SU-DHL-6 (cell line): ENCODE results near the gene PDLIM7.

Source experiments
- H2AFZ ChIP-seq: fragments of 200-600 bp; sonication (generic); 2 replicates; pipeline ENCODE4 v1.6.1; 2014; ENCODE audit warnings: low read depth, mild to moderate bottlenecking, moderate library complexity, mixed read lengths, antibody characterized with exemption, low read length; ENCODE audit not compliant: severe bottlenecking
- H3F3A ChIP-seq: fragments of 200-600 bp; shearing (Covaris generic); 2 replicates; pipeline ENCODE4 v1.6.0; 2016; ENCODE audit warnings: antibody characterized with exemption, mild to moderate bottlenecking; ENCODE audit not compliant: insufficient read depth
- H3K27ac ChIP-seq: fragments of 200-600 bp; sonication (generic); 2 replicates; pipeline ENCODE4 v1.5.1; 2016; ENCODE audit warnings: low read depth, mild to moderate bottlenecking, low read length, moderate library complexity, mixed read lengths
- H3K27me3 ChIP-seq: fragments of 200-600 bp; sonication (generic), shearing (Covaris generic); 2 replicates; pipeline ENCODE4 v1.6.0; 2014; ENCODE audit warnings: mild to moderate bottlenecking, low read length
- H3K36me3 ChIP-seq: fragments of 200-600 bp; sonication (generic); 2 replicates; pipeline ENCODE4 v1.6.1; 2014; ENCODE audit warnings: mild to moderate bottlenecking, low read length, mixed read lengths
- H3K4me2 ChIP-seq: fragments of 300-600, 200-600 bp; shearing (Covaris generic), sonication (generic); 2 replicates; pipeline ENCODE4 v1.6.0; 2014; ENCODE audit warnings: low read length, low read depth, mild to moderate bottlenecking; ENCODE audit not compliant: poor library complexity, severe bottlenecking
- H3K4me3 ChIP-seq: fragments of 200-600 bp; sonication (generic); 2 replicates; pipeline ENCODE4 v1.5.1; 2014; ENCODE audit warnings: antibody characterized with exemption, low read length, mild to moderate bottlenecking, mixed read lengths; ENCODE audit not compliant: insufficient read depth, poor library complexity, severe bottlenecking
- H3K79me2 ChIP-seq: fragments of 200-600 bp; sonication (generic); 2 replicates; pipeline ENCODE4 v1.6.1; 2014; ENCODE audit warnings: mild to moderate bottlenecking, low read length, moderate library complexity; ENCODE audit not compliant: insufficient read depth
- H3K9ac ChIP-seq: fragments of 200-600 bp; sonication (generic); 2 replicates; pipeline ENCODE4 v1.7.0; 2014; ENCODE audit warnings: mild to moderate bottlenecking, low read length
- H3K9me2 ChIP-seq: fragments of 200-600 bp; sonication (generic); replicated peaks from 2 replicates; pipeline ENCODE4 v1.6.1; 2014; ENCODE audit warnings: low read length; ENCODE audit not compliant: insufficient read depth
- H3K9me3 ChIP-seq: fragments of 200-600 bp; sonication (generic); 2 replicates; pipeline ENCODE4 v1.6.1; 2014; ENCODE audit warnings: low read length, mixed read lengths; ENCODE audit not compliant: insufficient read depth
- H4K20me1 ChIP-seq: fragments of 200-600 bp; sonication (generic); 2 replicates; pipeline ENCODE4 v1.6.1; 2014; ENCODE audit warnings: low read depth, mild to moderate bottlenecking, antibody characterized with exemption, low read length, moderate library complexity, mixed read lengths
- EZH2phosphoT487 ChIP-seq: fragments of 200-600 bp; sonication (generic), shearing (Covaris generic); conservative IDR thresholded peaks from 2 replicates; pipeline ENCODE4 v1.6.1; 2018; ENCODE audit warnings: mild to moderate bottlenecking, antibody characterized with exemption, low read length, moderate library complexity, mixed read lengths
- TF ChIP-seq, protein P1 (sequence below): fragments of 200-600 bp; sonication (generic); IDR thresholded peaks from one replicate; pipeline ENCODE4 v1.5.1; 2017; ENCODE audit warnings: antibody characterized with exemption, mild to moderate bottlenecking, low read length, moderate library complexity; ENCODE audit not compliant: insufficient read depth, poor library complexity, severe bottlenecking

Gene PDLIM7

DNA sequence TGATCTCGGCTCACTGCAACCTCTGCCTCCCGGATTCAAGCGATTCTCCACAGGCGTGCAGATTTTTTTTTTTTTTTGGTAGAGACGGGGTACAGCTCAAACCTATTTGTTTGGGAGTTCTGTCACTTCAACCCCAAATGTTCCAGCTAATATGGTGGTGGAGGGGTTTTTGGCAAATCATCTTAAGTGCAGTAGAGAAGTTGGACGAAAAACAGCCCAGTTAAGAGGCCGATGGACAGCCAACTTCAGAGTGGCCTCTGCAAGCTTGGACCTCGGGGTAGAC is 51.5 kb downstream of the PDLIM7 start:
- Histone ChIP-seq H3K9ac (peak overlapping the region; percentile 61), H3K27me3 (no peaks in the 10 kb centered on the region), H3K27ac (no peak overlapping the region), H3K9me3 (no peaks in the 10 kb centered on the region), H3K36me3 (no peaks in the 10 kb centered on the region), H2AFZ (no peak overlapping the region), H3F3A (peaks cover 21% of the 10 kb centered on the region), H4K20me1 (no peaks in the 10 kb centered on the region), H3K4me3 (peak overlapping the region; percentile 75), H3K4me2 (peak overlapping the region; percentile 51), H3K9me2 (no peaks in the 10 kb centered on the region), H3K79me2 (no peaks in the 10 kb centered on the region)
- no peak for TF ChIP-seq EZH2phosphoT487
- TF ChIP-seq, protein P1, sequence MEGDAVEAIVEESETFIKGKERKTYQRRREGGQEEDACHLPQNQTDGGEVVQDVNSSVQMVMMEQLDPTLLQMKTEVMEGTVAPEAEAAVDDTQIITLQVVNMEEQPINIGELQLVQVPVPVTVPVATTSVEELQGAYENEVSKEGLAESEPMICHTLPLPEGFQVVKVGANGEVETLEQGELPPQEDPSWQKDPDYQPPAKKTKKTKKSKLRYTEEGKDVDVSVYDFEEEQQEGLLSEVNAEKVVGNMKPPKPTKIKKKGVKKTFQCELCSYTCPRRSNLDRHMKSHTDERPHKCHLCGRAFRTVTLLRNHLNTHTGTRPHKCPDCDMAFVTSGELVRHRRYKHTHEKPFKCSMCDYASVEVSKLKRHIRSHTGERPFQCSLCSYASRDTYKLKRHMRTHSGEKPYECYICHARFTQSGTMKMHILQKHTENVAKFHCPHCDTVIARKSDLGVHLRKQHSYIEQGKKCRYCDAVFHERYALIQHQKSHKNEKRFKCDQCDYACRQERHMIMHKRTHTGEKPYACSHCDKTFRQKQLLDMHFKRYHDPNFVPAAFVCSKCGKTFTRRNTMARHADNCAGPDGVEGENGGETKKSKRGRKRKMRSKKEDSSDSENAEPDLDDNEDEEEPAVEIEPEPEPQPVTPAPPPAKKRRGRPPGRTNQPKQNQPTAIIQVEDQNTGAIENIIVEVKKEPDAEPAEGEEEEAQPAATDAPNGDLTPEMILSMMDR = no peak

DNA sequence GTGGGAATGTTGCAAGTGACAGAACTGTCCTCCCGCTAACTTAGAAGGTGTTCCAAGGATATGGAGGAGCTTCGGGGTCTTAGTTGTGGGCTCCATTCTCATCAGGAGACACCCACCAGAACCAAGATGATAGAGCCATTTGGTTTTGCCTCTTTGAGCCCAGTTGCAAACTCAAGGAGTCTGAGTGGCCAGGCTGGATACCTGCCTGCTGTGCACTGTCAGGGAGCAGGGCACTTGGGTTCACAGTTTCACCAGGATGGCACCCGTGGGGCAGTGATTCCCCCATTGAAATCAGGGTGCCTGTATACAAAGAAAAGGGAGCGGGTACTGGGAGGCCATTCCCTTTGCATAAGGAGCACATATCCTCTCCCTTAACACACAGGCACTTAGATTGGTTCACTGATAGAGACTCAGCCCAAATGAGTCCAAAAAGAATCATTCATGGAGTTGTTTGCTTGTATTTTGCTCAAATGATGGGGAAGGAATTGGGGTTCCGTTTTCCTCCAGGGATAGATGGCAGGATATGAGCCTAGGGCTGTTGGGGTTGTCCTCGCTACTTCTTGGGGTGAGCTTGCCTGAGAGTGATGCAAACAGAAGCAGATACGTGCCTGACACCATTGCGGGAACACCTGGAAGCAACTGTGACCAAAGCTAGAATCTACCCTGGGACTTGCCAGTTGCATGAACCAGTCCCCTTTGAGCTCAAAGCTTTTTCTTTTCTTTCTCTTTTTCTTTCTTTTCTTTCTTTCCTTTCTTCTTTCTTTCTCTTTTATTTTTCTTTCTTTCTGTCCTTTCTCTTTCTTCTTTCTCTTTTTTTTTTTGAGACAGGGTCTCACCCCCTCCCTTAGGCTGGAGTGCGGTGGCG is 52.1 kb downstream of the PDLIM7 start:
- Histone ChIP-seq H3K27ac (no peak overlapping the region), H3K79me2 (no peaks in the 10 kb centered on the region), H3K4me2 (peak overlapping the region; percentile 51), H3K36me3 (no peaks in the 10 kb centered on the region), H3K27me3 (no peaks in the 10 kb centered on the region), H2AFZ (no peak overlapping the region), H4K20me1 (no peaks in the 10 kb centered on the region), H3F3A (peaks cover 21% of the 10 kb centered on the region), H3K9me2 (no peaks in the 10 kb centered on the region), H3K4me3 (no peak overlapping the region), H3K9me3 (no peaks in the 10 kb centered on the region), H3K9ac (no peak overlapping the region; the same call in 1 of the 2 replicates)
- no peak for TF ChIP-seq EZH2phosphoT487
- TF ChIP-seq, protein P1 = no peak

DNA sequence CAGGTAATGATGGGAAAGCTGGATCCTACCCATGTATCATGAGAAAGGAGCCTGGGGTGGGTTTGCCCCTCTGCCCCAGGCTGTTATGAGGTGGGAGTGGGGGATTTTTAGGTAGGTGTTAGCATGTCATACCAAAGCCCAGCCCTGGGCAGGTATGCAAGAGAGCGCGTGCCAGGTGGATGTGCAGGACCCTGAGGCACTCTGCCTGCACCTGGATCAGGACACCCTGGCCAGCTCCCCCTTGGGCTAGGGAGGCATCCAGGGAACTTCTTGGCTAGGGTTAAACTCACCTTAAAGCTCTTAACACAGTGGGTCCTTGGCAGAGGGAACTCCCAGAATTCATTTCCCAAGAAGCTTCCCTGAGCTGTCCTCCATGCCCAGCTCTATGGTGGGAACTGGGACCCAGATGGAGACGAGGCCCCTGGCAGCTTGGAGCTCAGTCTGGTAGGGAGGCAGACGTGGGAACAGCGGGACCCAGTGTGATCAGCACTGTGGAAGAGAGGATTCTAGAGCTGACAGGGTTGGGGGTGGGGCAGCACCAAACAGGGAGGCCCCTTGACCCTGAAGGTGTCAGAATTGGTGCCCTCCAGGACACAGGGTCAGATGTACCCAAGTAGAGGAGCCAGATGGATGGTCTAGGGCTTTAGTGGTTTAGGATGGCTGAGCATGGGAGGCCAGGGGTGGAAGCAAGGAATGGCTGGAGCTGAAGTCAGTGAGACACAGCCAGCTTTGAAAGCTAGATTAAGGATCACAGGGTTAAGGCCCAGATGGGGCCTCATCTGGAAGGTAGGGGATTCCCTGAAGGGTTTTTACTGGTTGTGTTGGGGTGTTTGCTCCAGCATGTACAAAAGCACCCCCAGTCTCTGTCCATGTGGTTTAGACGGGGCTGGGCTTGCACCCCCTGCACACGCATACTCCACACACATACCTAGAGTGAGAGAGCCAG is 53.0 kb downstream of the PDLIM7 start:
- Histone ChIP-seq H3K9me2 (no peaks in the 10 kb centered on the region), H4K20me1 (no peaks in the 10 kb centered on the region), H2AFZ (no peak overlapping the region), H3K36me3 (no peaks in the 10 kb centered on the region), H3K9me3 (no peaks in the 10 kb centered on the region), H3F3A (peaks cover 21% of the 10 kb centered on the region), H3K27me3 (no peaks in the 10 kb centered on the region), H3K9ac (no peak overlapping the region), H3K4me2 (no peak overlapping the region), H3K27ac (no peak overlapping the region), H3K4me3 (no peak overlapping the region), H3K79me2 (no peaks in the 10 kb centered on the region)
- TF ChIP-seq, protein P1 = no peak
- no peak for TF ChIP-seq EZH2phosphoT487
